ENCODE measurements around the gene WIPI1.

WIPI1 gene

GRCh38 chr17:68428498-68429172 is 28.7 kb downstream of the WIPI1 start:
- H3K27ac ChIP-seq = no peak overlapping the region
- TF ChIP-seq CTCF (conservative IDR thresholded peaks at IDR 0.05) (no peak), ZFX (IDR thresholded peaks at IDR 0.05) (no peak)

DNA sequence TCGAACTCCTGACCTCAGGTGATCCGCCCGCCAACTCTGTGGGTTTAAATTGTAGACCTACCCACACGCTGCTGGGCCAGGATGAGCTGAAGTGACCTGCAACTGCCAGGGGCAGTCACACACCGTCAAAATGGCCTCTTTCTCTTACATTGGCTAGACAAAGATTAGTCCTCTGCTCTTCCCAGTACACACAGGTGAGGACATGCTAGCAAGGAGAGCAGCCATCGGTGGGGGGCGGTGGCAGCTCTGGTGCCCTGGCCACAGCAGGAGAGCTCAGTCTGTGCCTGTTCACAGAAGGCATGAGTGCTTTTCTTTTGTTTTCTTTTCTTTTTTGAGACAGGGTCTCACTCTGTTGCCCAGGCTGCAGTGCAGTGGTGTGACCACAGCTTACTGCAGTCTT is 29.7 kb downstream of the WIPI1 start:
- no peak overlapping the region for H3K27ac ChIP-seq
- no peak for TF ChIP-seq CTCF (conservative IDR thresholded peaks at IDR 0.05)
- no peak for TF ChIP-seq ZFX (IDR thresholded peaks at IDR 0.05)

GRCh38 chr17:68425979-68426378 is 31.3 kb downstream of the WIPI1 start:
- no peak for TF ChIP-seq CTCF (conservative IDR thresholded peaks at IDR 0.05)
- TF ChIP-seq ZFX (IDR thresholded peaks at IDR 0.05) = no peak
- H3K27ac ChIP-seq = no peak overlapping the region

DNA sequence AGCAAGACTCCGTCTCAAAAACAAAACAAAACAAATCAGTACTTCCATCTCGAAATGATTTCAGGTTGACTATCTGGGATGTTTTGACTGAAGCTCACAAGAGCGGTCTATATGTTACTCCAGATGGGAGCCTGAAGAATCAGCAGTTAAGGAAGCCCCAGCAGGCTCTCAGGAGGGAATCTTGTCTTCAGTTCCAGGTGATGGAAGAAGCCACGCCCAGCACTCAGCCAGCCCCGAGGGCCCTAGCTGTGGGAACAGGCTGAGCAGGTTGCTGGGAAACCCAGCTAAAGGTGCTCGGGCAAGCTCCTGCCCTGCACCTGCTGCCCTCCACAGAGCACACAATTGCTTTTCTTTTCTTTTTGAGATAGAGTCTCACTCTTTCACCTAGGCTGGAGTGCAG is 32.4 kb downstream of the WIPI1 start:
- TF ChIP-seq CTCF (conservative IDR thresholded peaks at IDR 0.05) (no peak), ZFX (IDR thresholded peaks at IDR 0.05) (no peak)
- H3K27ac ChIP-seq = no peak overlapping the region

GRCh38 chr17:68424203-68424602 is 33.1 kb downstream of the WIPI1 start:
- TF ChIP-seq ZFX (IDR thresholded peaks at IDR 0.05) (no peak), CTCF (conservative IDR thresholded peaks at IDR 0.05) (no peak)
- no peak overlapping the region for H3K27ac ChIP-seq

GRCh38 chr17:68423251-68423650 is 34.0 kb downstream of the WIPI1 start:
- TF ChIP-seq ZFX (IDR thresholded peaks at IDR 0.05) = no peak
- no peak for TF ChIP-seq CTCF (conservative IDR thresholded peaks at IDR 0.05)
- no peak overlapping the region for H3K27ac ChIP-seq

GRCh38 chr17:68422821-68423220 is 34.5 kb downstream of the WIPI1 start:
- H3K27ac ChIP-seq = no peak overlapping the region
- TF ChIP-seq ZFX (IDR thresholded peaks at IDR 0.05) = no peak
- no peak for TF ChIP-seq CTCF (conservative IDR thresholded peaks at IDR 0.05)

Measured in C4-2B (cell line).